Natural killer cell (primary cell): Measurements from ENCODE around the gene WFS1. TPM values are rescaled to one million over a fixed set of nuclear protein-coding genes. Genes with fewer than 3 reads are reported as not detected.

Experiments used
- ATAC-seq, 3 donors: fragments of 150-1000 bp in 2 of 3; fragments of 200-7000 bp in 1 of 3; cut with Tn5 transposase; 1 replicate in 1 of 3; 2 replicates in 2 of 3; pipeline ENCODE4 v1.10.0; 2021; ENCODE audit warnings: mild to moderate bottlenecking in 2 of 3, moderate library complexity in 2 of 3
- DNase-seq, 2 donors: peaks; one replicate each; pipeline versions ENCODE4 v3.0.0 to v3.0.0-alpha.2; 2013 to 2021; ENCODE audit warnings: mixed read lengths in 1 of 2
- H3K27ac ChIP-seq: one replicate; pipeline ENCODE4 v1.5.1; 2013; ENCODE audit warnings: mild to moderate bottlenecking, low read length
- H3K27me3 ChIP-seq: one replicate; pipeline ENCODE4 v1.6.1; 2013; ENCODE audit warnings: low read length; ENCODE audit not compliant: control insufficient read depth, insufficient read depth
- H3K36me3 ChIP-seq: one replicate; pipeline ENCODE4 v1.6.1; 2013; ENCODE audit warnings: low read length; ENCODE audit not compliant: control insufficient read depth, insufficient read depth
- H3K4me1 ChIP-seq: one replicate; pipeline ENCODE4 v1.6.1; 2013; ENCODE audit warnings: low read length; ENCODE audit not compliant: control insufficient read depth, insufficient read depth
- H3K4me3 ChIP-seq: one replicate; pipeline ENCODE4 v1.5.1; 2013; ENCODE audit warnings: low read length
- H3K9me3 ChIP-seq: one replicate; pipeline ENCODE4 v1.6.1; 2013; ENCODE audit warnings: low read length; ENCODE audit not compliant: control insufficient read depth, insufficient read depth
- H3K27ac Mint-ChIP-seq, 2 donors: one replicate each; pipeline ENCODE4 v1.8.0; 2022; ENCODE audit warnings: mild to moderate bottlenecking in 2 of 2, mixed read lengths in 2 of 2, moderate library complexity in 1 of 2
- H3K27me3 Mint-ChIP-seq, 2 donors: one replicate each; pipeline ENCODE4 v1.8.0; 2022; ENCODE audit warnings: low read depth in 2 of 2, mixed read lengths in 2 of 2
- H3K36me3 Mint-ChIP-seq: one replicate; pipeline ENCODE4 v1.8.0; 2022; ENCODE audit warnings: mixed read lengths
- H3K4me1 Mint-ChIP-seq, 2 donors: one replicate each; pipeline ENCODE4 v1.8.0; 2022; ENCODE audit warnings: mixed read lengths in 2 of 2
- H3K4me3 Mint-ChIP-seq: one replicate; pipeline ENCODE4 v1.8.0; 2022; ENCODE audit warnings: mild to moderate bottlenecking, moderate library complexity, mixed read lengths
- H3K9me3 Mint-ChIP-seq, 2 donors: one replicate each; pipeline ENCODE4 v1.8.0; 2022; ENCODE audit warnings: mixed read lengths in 2 of 2
- CTCF ChIP-seq: fragments of 200-600 bp; IDR thresholded peaks from one replicate; pipeline ENCODE4 v1.8.0; 2022; ENCODE audit warnings: antibody characterized with exemption
- WGBS: methylation state at CpG from one replicate; pipeline ENCODE4 v1.1.7; 2013; ENCODE audit warnings: missing lambda C conversion rate; ENCODE audit not compliant: insufficient coverage; 5-methylcytosine and 5-hydroxymethylcytosine counted together
- intact Hi-C: fragments of 100-400 bp; cut with micrococcal nuclease; formaldehyde crosslinking; loops from one replicate; pipeline ENCODE4 v1.14.2; 2022
- total RNA-seq, 4 donors: library from RNA; stranded (reverse); fragments of 120-200 nt in 1 of 4; gene quantifications; one replicate each; pipeline versions ENCODE4 v1.2.3 to v1.2.4, GENCODE V29; 2013 to 2022

Gene WFS1
- total RNA-seq, 3 donors from 2014 or later (not counting 1 experiment from before 2014, with no cell fraction given), result 3.0 to 5.6 (median 3.5) TPM

GRCh38 chr4:6296026-6296425 lies 26.4 kb downstream of the WFS1 start:
- no peak for DNase-seq
- 96% methylated on average over 9 of the region's 9 CpGs for WGBS
- Histone ChIP-seq H3K27me3 (no peaks in the 10 kb centered on the region), H3K36me3 (no peaks in the 10 kb centered on the region), H3K4me3 (no peak overlapping the region), H3K4me1 (no peaks in the 10 kb centered on the region), H3K27ac (no peak overlapping the region), H3K9me3 (no peaks in the 10 kb centered on the region)
- no peaks in the 10 kb centered on the region for H3K27me3 Mint-ChIP-seq
- TF ChIP-seq CTCF, result no peak
- no peaks in the 10 kb centered on the region for H3K36me3 Mint-ChIP-seq
- no peak overlapping the region for H3K4me3 Mint-ChIP-seq
- ATAC-seq, result no peak
- H3K9me3 Mint-ChIP-seq, result no peaks in the 10 kb centered on the region
- H3K27ac Mint-ChIP-seq, result no peak overlapping the region
- no peaks in the 10 kb centered on the region for H3K4me1 Mint-ChIP-seq
- intact Hi-C loops, result no loop called here

- Mint-ChIP-seq H3K36me3 (no peaks in the 10 kb centered on the region), H3K4me3 (no peak overlapping the region), H3K9me3 (no peaks in the 10 kb centered on the region), H3K27me3 (no peaks in the 10 kb centered on the region), H3K4me1 (no peaks in the 10 kb centered on the region), H3K27ac (no peak overlapping the region)
- no peaks in the 10 kb centered on the region for H3K9me3 ChIP-seq
- H3K4me1 ChIP-seq, result no peaks in the 10 kb centered on the region
- no peak for TF ChIP-seq CTCF
- intact Hi-C loops, result no loop called here
- no peak for DNase-seq
- no peaks in the 10 kb centered on the region for H3K27me3 ChIP-seq
- no peak for ATAC-seq
- H3K36me3 ChIP-seq, result no peaks in the 10 kb centered on the region
- 83% methylated on average over 15 of the region's 15 CpGs for WGBS
- H3K27ac ChIP-seq, result no peak overlapping the region
- H3K4me3 ChIP-seq, result no peak overlapping the region
These were observed 27.7 kb downstream of the WFS1 start for GRCh38 chr4:6297266-6297815.

- TF ChIP-seq CTCF, result no peak
- H3K4me1 Mint-ChIP-seq, result no peaks in the 10 kb centered on the region
- H3K27me3 ChIP-seq, result no peaks in the 10 kb centered on the region
- no peaks in the 10 kb centered on the region for H3K9me3 Mint-ChIP-seq
- no peak overlapping the region for H3K4me3 Mint-ChIP-seq
- ATAC-seq (no peak), DNase-seq (no peak)
- intact Hi-C loops, result no loop called here
- H3K36me3 Mint-ChIP-seq, result no peaks in the 10 kb centered on the region
- no peaks in the 10 kb centered on the region for H3K36me3 ChIP-seq
- no peak overlapping the region for H3K27ac Mint-ChIP-seq
- 88% methylated on average over 13 of the region's 13 CpGs for WGBS
- no peak overlapping the region for H3K4me3 ChIP-seq
- no peaks in the 10 kb centered on the region for H3K27me3 Mint-ChIP-seq
- H3K9me3 ChIP-seq, result no peaks in the 10 kb centered on the region
- no peak overlapping the region for H3K27ac ChIP-seq
- no peaks in the 10 kb centered on the region for H3K4me1 ChIP-seq
These were observed 28.4 kb downstream of the WFS1 start for GRCh38 chr4:6298035-6298434.

- no peak for TF ChIP-seq CTCF
- Histone ChIP-seq H3K4me3 (no peak overlapping the region), H3K36me3 (no peaks in the 10 kb centered on the region), H3K27ac (no peak overlapping the region), H3K4me1 (peaks cover 7% of the 10 kb centered on the region), H3K27me3 (no peaks in the 10 kb centered on the region), H3K9me3 (no peaks in the 10 kb centered on the region)
- H3K4me1 Mint-ChIP-seq, result peaks cover 2% of the 10 kb centered on the region in 2 donors
- intact Hi-C loops, result no loop called here
- DNase-seq, result no peak
- ATAC-seq, result peak in 1 of 3 donors; percentile 5
- H3K36me3 Mint-ChIP-seq, result no peaks in the 10 kb centered on the region
- no peaks in the 10 kb centered on the region for H3K9me3 Mint-ChIP-seq
- no peak overlapping the region for H3K27ac Mint-ChIP-seq
- WGBS, result 93% methylated on average over 6 of the region's 6 CpGs
- H3K27me3 Mint-ChIP-seq, result no peaks in the 10 kb centered on the region
- no peak overlapping the region for H3K4me3 Mint-ChIP-seq
These were observed 29.2 kb downstream of the WFS1 start for GRCh38 chr4:6298852-6299251.
